Measurements from ENCODE around the gene AFTPH.
"Not testable (repeated sequence)": the region's sequence is repeated elsewhere in the genome, so short reads cannot be mapped to it uniquely, and the experiment has no call there.

The AFTPH gene

GRCh38 chr2:64493788-64494187, 30.3 kb upstream of the AFTPH start:
- no peak for DNase-seq

GRCh38 chr2:64498438-64498837, 25.7 kb upstream of the AFTPH start:
- no peak for DNase-seq

- no peak for DNase-seq
Measured at GRCh38 chr2:64500549-64500948, 23.6 kb upstream of the AFTPH start.

- DNase-seq: peak; percentile 42 to 77 (median 72)
Measured at GRCh38 chr2:64501946-64502345, 22.2 kb upstream of the AFTPH start.

GRCh38 chr2:64502860-64503259, 21.3 kb upstream of the AFTPH start:
- no peak for DNase-seq

- DNase-seq: peak; percentile 75 to 88 (median 84)
Measured at GRCh38 chr2:64504774-64505720, 19.1 kb upstream of the AFTPH start.

- DNase-seq: no peak
Measured at GRCh38 chr2:64506686-64507085, 17.4 kb upstream of the AFTPH start.

- DNase-seq: no peak
Measured at GRCh38 chr2:64514008-64514407, 10.1 kb upstream of the AFTPH start.

GRCh38 chr2:64515086-64515485, 9.0 kb upstream of the AFTPH start:
- DNase-seq: no peak

- DNase-seq: no peak
Measured at GRCh38 chr2:64516651-64517510, 7.2 kb upstream of the AFTPH start.

- no peak for DNase-seq
Measured at GRCh38 chr2:64517511-64517884, 6.6 kb upstream of the AFTPH start.

GRCh38 chr2:64522843-64523428, 1.2 kb upstream of the AFTPH start:
- DNase-seq: peak; percentile 86 to 95 (median 89)

GRCh38 chr2:64524604-64525316, 632 bp downstream of the AFTPH start:
- DNase-seq: peak; percentile 18 to 57 (median 32)

GRCh38 chr2:64525317-64525613, 1.1 kb downstream of the AFTPH start:
- DNase-seq: peak; percentile 60 to 82 (median 70)

GRCh38 chr2:64526034-64526433, 1.9 kb downstream of the AFTPH start:
- DNase-seq: no peak

GRCh38 chr2:64530946-64531345, 6.8 kb downstream of the AFTPH start:
- not testable (repeated sequence) for DNase-seq

- no peak for DNase-seq
Measured at GRCh38 chr2:64532030-64532429, 7.9 kb downstream of the AFTPH start.

GRCh38 chr2:64533882-64534281, 9.8 kb downstream of the AFTPH start:
- DNase-seq: no peak

GRCh38 chr2:64534363-64534762, 10.2 kb downstream of the AFTPH start:
- DNase-seq: peak in 3 of 4 experiments; percentile 47 to 74 (median 66)

- DNase-seq: no peak
Measured at GRCh38 chr2:64535024-64535423, 10.9 kb downstream of the AFTPH start.

- no peak for DNase-seq
Measured at GRCh38 chr2:64537991-64538390, 13.9 kb downstream of the AFTPH start.

- no peak for DNase-seq
Measured at GRCh38 chr2:64538764-64539433, 14.8 kb downstream of the AFTPH start.
